HEK293 (cell line): ENCODE results near the gene RNF144B.

Experiments
- CTCF ChIA-PET: fragments of 350-600 bp; formaldehyde crosslinking; extraction: SDS; loops from one replicate; lab custom pipeline; 2021; ENCODE audit warnings: antibody characterized with exemption; lab: Yijun Ruan, JAX
- POLR2A ChIA-PET: fragments of 300-600 bp; formaldehyde crosslinking; extraction: SDS; loops from one replicate; lab custom pipeline; 2020; ENCODE audit warnings: antibody characterized with exemption, inconsistent platforms; lab: Yijun Ruan, JAX
- H3K27ac ChIP-seq: fragments of 200-500 bp; sonication (Bioruptor generic); 2 replicates; pipeline ENCODE4 v1.5.1; 2014; ENCODE audit warnings: low read depth, low read length, control low read depth, inconsistent platforms; ENCODE audit errors: extremely low read depth
- H3K36me3 ChIP-seq, 2 experiments: fragments of 200-500 bp in 1 of 2; sonication (Bioruptor generic) in 1 of 2; 1 replicate in 1 of 2; 2 replicates in 1 of 2; pipeline ENCODE4 v1.5.1; 2014 to 2017; ENCODE audit warnings: inconsistent platforms in 2 of 2, low read length in 2 of 2; ENCODE audit not compliant: control insufficient read depth in 2 of 2, insufficient read depth in 1 of 2
- H3K4me1 ChIP-seq: fragments of 200-500 bp; sonication (Bioruptor generic); 2 replicates; pipeline ENCODE4 v1.5.1; 2014; ENCODE audit warnings: mild to moderate bottlenecking, low read length, inconsistent platforms; ENCODE audit not compliant: control insufficient read depth, insufficient read depth
- H3K4me3 ChIP-seq: 2 replicates; pipeline ENCODE4 v1.5.1; 2011; ENCODE audit warnings: low read depth, mild to moderate bottlenecking, control low read depth, low read length, moderate library complexity
- H3K9me3 ChIP-seq: fragments of 200-500 bp; sonication (Bioruptor generic); 2 replicates; pipeline ENCODE4 v1.5.1; 2014; ENCODE audit warnings: low read depth, low read length, inconsistent platforms; ENCODE audit not compliant: control insufficient read depth, insufficient read depth
- GLI2 ChIP-seq: fragments of 450-650 bp; formaldehyde crosslinking; IDR thresholded peaks from 2 replicates; pipeline ENCODE4; 2017; ENCODE audit warnings: missing biosample characterization, missing genetic modification characterization, low read depth, borderline replicate concordance
- HOXD13 ChIP-seq: sonication (generic); formaldehyde crosslinking; IDR thresholded peaks from 2 replicates; pipeline ENCODE4 v1.8.0; 2022; ENCODE audit warnings: missing genetic modification reagents, borderline replicate concordance
- SETDB1 ChIP-seq: IDR thresholded peaks from one replicate; pipeline ENCODE4 v1.6.1; 2017; ENCODE audit warnings: mild to moderate bottlenecking, low read length, moderate library complexity, mixed read lengths; ENCODE audit not compliant: insufficient read length
- TCF7L2 ChIP-seq: IDR thresholded peaks from 2 replicates; pipeline ENCODE4 v1.6.1; 2011; ENCODE audit warnings: low read depth, mild to moderate bottlenecking, inconsistent platforms, low read length, moderate library complexity, borderline replicate concordance
- YY2 ChIP-seq: fragments of 450-650 bp; formaldehyde crosslinking; IDR thresholded peaks from 2 replicates; pipeline ENCODE4 v1.5.1; 2016; ENCODE audit warnings: missing biosample characterization, missing genetic modification characterization
- ZBTB48 ChIP-seq: fragments of 450-650 bp; formaldehyde crosslinking; IDR thresholded peaks from 2 replicates; pipeline ENCODE4 v1.5.1; 2016; ENCODE audit warnings: missing biosample characterization, missing genetic modification characterization
- ZEB2 ChIP-seq: fragments of 450-650 bp; formaldehyde crosslinking; IDR thresholded peaks from 2 replicates; pipeline ENCODE4 v1.5.1; 2016; ENCODE audit warnings: missing biosample characterization, missing genetic modification characterization
- ZNF133 ChIP-seq: fragments of 450-650 bp; formaldehyde crosslinking; IDR thresholded peaks from 2 replicates; pipeline ENCODE4 v1.5.1; 2016; ENCODE audit warnings: missing biosample characterization, missing genetic modification characterization
- ZNF184 ChIP-seq: fragments of 450-650 bp; IDR thresholded peaks from 2 replicates; pipeline ENCODE4 v1.5.1; 2018; ENCODE audit warnings: missing biosample characterization, mild to moderate bottlenecking, missing genetic modification characterization
- ZNF211 ChIP-seq: fragments of 450-650 bp; formaldehyde crosslinking; IDR thresholded peaks from 2 replicates; pipeline ENCODE4 v1.5.1; 2016; ENCODE audit warnings: low read depth, missing biosample characterization, missing genetic modification characterization
- ZNF239 ChIP-seq: fragments of 450-650 bp; formaldehyde crosslinking; IDR thresholded peaks from 2 replicates; pipeline ENCODE4 v1.5.1; 2016; ENCODE audit warnings: missing biosample characterization, missing genetic modification characterization
- ZNF274 ChIP-seq, 2 experiments: fragments of 200-500 bp in 1 of 2; fragments of 450-650 bp in 1 of 2; sonication (Bioruptor generic) in 1 of 2; formaldehyde crosslinking in 1 of 2; IDR thresholded peaks; 2 replicates each; pipeline versions ENCODE4 v1.5.1 to v1.6.1; 2014 to 2016; ENCODE audit warnings: borderline replicate concordance in 1 of 2, inconsistent platforms in 1 of 2, low read length in 1 of 2, missing biosample characterization in 1 of 2, missing genetic modification characterization in 1 of 2
- ZNF302 ChIP-seq: fragments of 450-650 bp; formaldehyde crosslinking; IDR thresholded peaks from 2 replicates; pipeline ENCODE4 v1.5.1; 2016; ENCODE audit warnings: missing biosample characterization, missing genetic modification characterization, low read depth
- ZNF335 ChIP-seq: fragments of 450-650 bp; formaldehyde crosslinking; conservative IDR thresholded peaks from 2 replicates; pipeline ENCODE4 v1.5.1; 2016; ENCODE audit warnings: missing biosample characterization, missing genetic modification characterization
- ZNF350 ChIP-seq: fragments of 450-650 bp; formaldehyde crosslinking; IDR thresholded peaks from 2 replicates; pipeline ENCODE4 v1.5.0; 2017; ENCODE audit warnings: missing biosample characterization, mild to moderate bottlenecking, missing genetic modification characterization
- ZNF391 ChIP-seq: fragments of 450-650 bp; formaldehyde crosslinking; IDR thresholded peaks from 2 replicates; pipeline ENCODE4 v1.5.1; 2016; ENCODE audit warnings: low read depth, missing biosample characterization, missing genetic modification characterization, borderline replicate concordance
- ZNF394 ChIP-seq: fragments of 450-650 bp; formaldehyde crosslinking; IDR thresholded peaks from 2 replicates; pipeline ENCODE4 v1.5.1; 2016; ENCODE audit warnings: missing biosample characterization, missing genetic modification characterization, mild to moderate bottlenecking, moderate library complexity, borderline replicate concordance
- ZNF514 ChIP-seq: fragments of 450-650 bp; formaldehyde crosslinking; IDR thresholded peaks from 2 replicates; pipeline ENCODE4 v1.5.1; 2016; ENCODE audit warnings: missing biosample characterization, missing genetic modification characterization
- ZNF555 ChIP-seq: fragments of 450-650 bp; formaldehyde crosslinking; conservative IDR thresholded peaks from 2 replicates; pipeline ENCODE4 v1.5.1; 2017; ENCODE audit warnings: missing biosample characterization, mild to moderate bottlenecking, missing genetic modification characterization, inconsistent platforms
- ZNF610 ChIP-seq: fragments of 450-650 bp; formaldehyde crosslinking; IDR thresholded peaks from 2 replicates; pipeline ENCODE4 v1.5.1; 2016; ENCODE audit warnings: missing biosample characterization, missing genetic modification characterization, borderline replicate concordance
- ZNF670 ChIP-seq: fragments of 450-650 bp; formaldehyde crosslinking; IDR thresholded peaks from 2 replicates; pipeline ENCODE4 v1.5.1; 2016; ENCODE audit warnings: missing biosample characterization, missing genetic modification characterization, low read depth
- ZNF677 ChIP-seq: fragments of 450-650 bp; IDR thresholded peaks from 2 replicates; pipeline ENCODE4 v1.5.0; 2018; ENCODE audit warnings: missing biosample characterization, mild to moderate bottlenecking, missing genetic modification characterization, moderate library complexity
- TF ChIP-seq, protein P1 (sequence below): fragments of 450-650 bp; formaldehyde crosslinking; IDR thresholded peaks from 2 replicates; pipeline ENCODE4 v1.5.1; 2016; ENCODE audit warnings: missing biosample characterization, missing genetic modification characterization
- TF ChIP-seq, protein P2 (sequence below): fragments of 450-650 bp; formaldehyde crosslinking; optimal IDR thresholded peaks from 2 replicates; pipeline ENCODE3; 2016; ENCODE audit warnings: missing biosample characterization, mild to moderate bottlenecking, missing genetic modification characterization
- TF ChIP-seq, protein P3 (sequence below): fragments of 450-650 bp; formaldehyde crosslinking; IDR thresholded peaks from 2 replicates; pipeline ENCODE4 v1.5.1; 2016; ENCODE audit warnings: missing biosample characterization, missing genetic modification characterization

RNF144B gene

DNA sequence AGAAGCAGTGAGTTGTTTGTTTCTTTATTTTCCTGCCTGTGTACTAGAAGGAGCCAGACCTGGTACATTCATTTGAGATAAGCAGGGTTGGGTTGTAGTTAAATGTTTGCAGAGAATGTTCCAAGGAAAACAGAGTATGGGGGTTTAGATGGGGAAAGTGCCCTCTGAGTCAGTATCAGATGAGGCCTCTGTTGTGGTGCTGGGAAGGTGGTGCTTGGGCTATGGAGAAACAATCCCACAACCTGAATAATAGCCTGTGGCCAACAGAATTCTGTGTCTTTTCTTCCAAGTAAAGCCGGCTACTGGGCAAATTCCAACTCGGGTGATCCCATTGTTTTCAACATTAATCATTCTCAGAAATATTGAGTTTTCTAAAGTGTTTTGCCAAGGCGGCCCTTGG lies 109.3 kb downstream of the RNF144B start (continued):
- TF ChIP-seq ZEB2 (no peak), ZNF335 (no peak), GLI2 (tag by site-specific recombination) (no peak), ZNF350 (tag by site-specific recombination) (no peak), ZNF394 (no peak), YY2 (tag by site-specific recombination) (no peak), TCF7L2 (no peak)
- TF ChIP-seq, protein P1, sequence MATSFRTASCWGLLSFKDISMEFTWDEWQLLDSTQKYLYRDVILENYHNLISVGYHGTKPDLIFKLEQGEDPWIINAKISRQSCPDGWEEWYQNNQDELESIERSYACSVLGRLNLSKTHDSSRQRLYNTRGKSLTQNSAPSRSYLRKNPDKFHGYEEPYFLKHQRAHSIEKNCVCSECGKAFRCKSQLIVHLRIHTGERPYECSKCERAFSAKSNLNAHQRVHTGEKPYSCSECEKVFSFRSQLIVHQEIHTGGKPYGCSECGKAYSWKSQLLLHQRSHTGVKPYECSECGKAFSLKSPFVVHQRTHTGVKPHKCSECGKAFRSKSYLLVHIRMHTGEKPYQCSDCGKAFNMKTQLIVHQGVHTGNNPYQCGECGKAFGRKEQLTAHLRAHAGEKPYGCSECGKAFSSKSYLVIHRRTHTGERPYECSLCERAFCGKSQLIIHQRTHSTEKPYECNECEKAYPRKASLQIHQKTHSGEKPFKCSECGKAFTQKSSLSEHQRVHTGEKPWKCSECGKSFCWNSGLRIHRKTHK (tag by site-specific recombination): no peak

DNA sequence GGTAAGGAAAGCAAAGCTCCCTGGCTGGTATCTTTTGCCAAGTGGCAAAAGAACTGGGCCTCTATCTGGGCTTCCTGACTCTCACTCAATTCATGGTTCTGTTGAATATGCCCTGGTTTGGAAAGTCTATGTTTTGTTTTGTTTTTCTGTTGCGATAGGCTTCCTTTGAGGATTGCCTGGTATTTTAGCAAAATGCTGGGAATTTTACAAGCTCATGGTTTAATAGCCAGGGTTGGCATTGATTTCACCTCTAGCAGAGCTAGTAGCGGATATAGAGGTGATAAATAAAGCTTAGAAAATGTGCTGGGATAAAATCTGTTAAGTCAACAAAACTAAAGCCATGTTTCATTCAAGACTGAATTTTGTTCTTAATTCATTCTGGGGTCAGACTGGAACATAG lies 109.9 kb downstream of the RNF144B start:
- ChIA-PET POLR2A (no interaction called here), CTCF (interaction anchor here (0.8 kb wide), 1 partner anchor 9 kb away, joined by 3 read pairs; no protein-coding TSS in a partner anchor)
- Histone ChIP-seq H3K27ac (no peak overlapping the region), H3K36me3 (no peaks in the 10 kb centered on the region), H3K4me3 (no peak overlapping the region), H3K9me3 (no peaks in the 10 kb centered on the region), H3K4me1 (no peaks in the 10 kb centered on the region)
- no peak for TF ChIP-seq ZNF677 (tag by site-specific recombination)
- TF ChIP-seq ZNF514 (tag by site-specific recombination): no peak
- no peak for TF ChIP-seq ZNF133
- TF ChIP-seq ZNF211 (tag by site-specific recombination): no peak
- TF ChIP-seq, protein P2, sequence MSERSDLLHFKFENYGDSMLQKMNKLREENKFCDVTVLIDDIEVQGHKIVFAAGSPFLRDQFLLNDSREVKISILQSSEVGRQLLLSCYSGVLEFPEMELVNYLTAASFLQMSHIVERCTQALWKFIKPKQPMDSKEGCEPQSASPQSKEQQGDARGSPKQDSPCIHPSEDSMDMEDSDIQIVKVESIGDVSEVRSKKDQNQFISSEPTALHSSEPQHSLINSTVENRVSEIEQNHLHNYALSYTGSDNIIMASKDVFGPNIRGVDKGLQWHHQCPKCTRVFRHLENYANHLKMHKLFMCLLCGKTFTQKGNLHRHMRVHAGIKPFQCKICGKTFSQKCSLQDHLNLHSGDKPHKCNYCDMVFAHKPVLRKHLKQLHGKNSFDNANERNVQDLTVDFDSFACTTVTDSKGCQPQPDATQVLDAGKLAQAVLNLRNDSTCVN (tag by site-specific recombination): no peak
- no peak for TF ChIP-seq ZNF610 (tag by site-specific recombination)
- no peak for TF ChIP-seq ZNF391 (tag by site-specific recombination)
- TF ChIP-seq ZNF555 (tag by site-specific recombination): no peak
- TF ChIP-seq ZNF302: no peak
- no peak for TF ChIP-seq SETDB1
- no peak for TF ChIP-seq HOXD13 (CRISPR knock-in tag)
- TF ChIP-seq, protein P3, sequence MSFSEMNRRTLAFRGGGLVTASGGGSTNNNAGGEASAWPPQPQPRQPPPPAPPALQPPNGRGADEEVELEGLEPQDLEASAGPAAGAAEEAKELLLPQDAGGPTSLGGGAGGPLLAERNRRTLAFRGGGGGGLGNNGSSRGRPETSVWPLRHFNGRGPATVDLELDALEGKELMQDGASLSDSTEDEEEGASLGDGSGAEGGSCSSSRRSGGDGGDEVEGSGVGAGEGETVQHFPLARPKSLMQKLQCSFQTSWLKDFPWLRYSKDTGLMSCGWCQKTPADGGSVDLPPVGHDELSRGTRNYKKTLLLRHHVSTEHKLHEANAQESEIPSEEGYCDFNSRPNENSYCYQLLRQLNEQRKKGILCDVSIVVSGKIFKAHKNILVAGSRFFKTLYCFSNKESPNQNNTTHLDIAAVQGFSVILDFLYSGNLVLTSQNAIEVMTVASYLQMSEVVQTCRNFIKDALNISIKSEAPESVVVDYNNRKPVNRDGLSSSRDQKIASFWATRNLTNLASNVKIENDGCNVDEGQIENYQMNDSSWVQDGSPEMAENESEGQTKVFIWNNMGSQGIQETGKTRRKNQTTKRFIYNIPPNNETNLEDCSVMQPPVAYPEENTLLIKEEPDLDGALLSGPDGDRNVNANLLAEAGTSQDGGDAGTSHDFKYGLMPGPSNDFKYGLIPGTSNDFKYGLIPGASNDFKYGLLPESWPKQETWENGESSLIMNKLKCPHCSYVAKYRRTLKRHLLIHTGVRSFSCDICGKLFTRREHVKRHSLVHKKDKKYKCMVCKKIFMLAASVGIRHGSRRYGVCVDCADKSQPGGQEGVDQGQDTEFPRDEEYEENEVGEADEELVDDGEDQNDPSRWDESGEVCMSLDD (tag by site-specific recombination): no peak
- no peak for TF ChIP-seq ZNF670 (tag by site-specific recombination)
- TF ChIP-seq ZNF184 (tag by site-specific recombination): no peak
- TF ChIP-seq ZNF239: no peak
- TF ChIP-seq ZNF274 (IDR thresholded peaks at IDR 0.05; ENCODE audit: low read length): no peak
- TF ChIP-seq ZNF274 (tag by site-specific recombination; IDR thresholded peaks at IDR 0.05; ENCODE audit: borderline replicate concordance): no peak
- no peak for TF ChIP-seq ZBTB48 (tag by site-specific recombination)
